NCI-H1092 (cell line): Measurements from ENCODE around the gene INTS2.
"Not testable (repeated sequence)": the region's sequence is repeated elsewhere in the genome, so short reads cannot be mapped to it uniquely, and the experiment has no call there.

Source experiments
- DNase-seq: peaks from one replicate; lab custom pipeline; 2025; lab: John Stamatoyannopoulos, UW

INTS2 gene

GRCh38 chr17:61927208-61928100 lies at the start of gene INTS2:
Gene INTS2, minus strand, starts transcription at chr17:61927982. Its CDS starts 1,338 bp downstream, at chr17:61926644.
- peak; percentile 91 for DNase-seq

DNA sequence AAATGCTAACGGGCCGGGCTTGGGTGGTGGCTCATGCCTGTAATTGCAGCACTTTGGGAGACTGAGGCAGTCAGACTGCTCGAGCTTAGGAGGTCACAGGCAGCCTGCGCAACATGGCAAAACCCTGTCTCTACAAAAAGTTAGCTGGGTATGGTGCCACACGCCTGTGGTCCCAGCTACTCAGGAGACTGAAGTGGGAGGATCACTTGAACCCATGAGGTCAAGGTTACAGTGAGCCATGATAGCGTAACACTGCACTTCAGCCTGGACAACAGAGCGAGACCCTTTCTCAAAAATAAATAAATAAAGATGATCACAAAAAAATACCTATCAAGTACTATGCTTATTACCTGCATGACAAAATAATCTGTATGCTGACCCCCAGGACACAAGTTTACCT lies 46.3 kb upstream of the INTS2 start:
- no peak for DNase-seq

GRCh38 chr17:61972311-61972710 lies 44.5 kb upstream of the INTS2 start:
- no peak for DNase-seq

DNA sequence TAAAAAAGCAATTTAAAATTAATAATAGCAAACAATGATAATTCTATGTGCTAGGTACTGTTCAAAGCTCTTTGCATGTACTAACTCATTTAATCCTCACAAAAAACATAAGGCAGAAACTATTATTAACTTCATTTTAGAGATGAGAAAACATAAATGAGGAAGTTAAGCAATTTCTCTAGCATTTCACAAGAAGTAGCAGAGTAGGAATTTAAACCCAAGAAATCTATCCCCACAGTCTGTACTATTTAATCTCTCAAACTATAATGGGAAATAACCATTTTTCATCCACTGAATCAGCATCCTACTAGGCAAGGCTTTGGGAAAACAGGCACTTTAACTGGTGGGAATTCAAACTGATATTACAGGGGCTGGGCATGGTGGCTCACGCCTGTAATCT lies 42.2 kb upstream of the INTS2 start:
- DNase-seq = no peak

- no peak for DNase-seq
Observed at GRCh38 chr17:61968757-61969156, 41.0 kb upstream of the INTS2 start.

DNA sequence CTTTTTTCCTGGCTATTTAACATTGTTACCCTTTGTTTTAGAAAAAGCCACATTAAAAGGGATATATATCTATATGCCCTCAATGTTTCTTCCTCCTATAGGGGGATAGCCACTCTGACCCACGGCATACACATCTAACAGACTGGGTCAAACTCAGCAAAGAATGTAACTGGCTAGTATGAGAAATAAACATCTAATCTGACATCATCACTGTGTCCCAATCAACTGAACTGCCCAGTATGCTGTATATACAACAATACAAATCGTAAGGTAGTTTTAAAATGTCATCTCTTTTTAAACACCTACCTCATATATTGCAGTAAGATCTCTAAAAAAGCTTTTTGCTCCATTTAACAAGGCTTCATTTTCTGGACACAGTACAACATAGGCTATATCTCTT lies 39.9 kb upstream of the INTS2 start:
- no peak for DNase-seq

- DNase-seq = no peak
Observed at GRCh38 chr17:61966191-61966590, 38.4 kb upstream of the INTS2 start.

- DNase-seq = no peak
Observed at GRCh38 chr17:61955619-61956018, 27.8 kb upstream of the INTS2 start.

GRCh38 chr17:61947367-61948078 lies 19.7 kb upstream of the INTS2 start:
- DNase-seq = no peak

DNA sequence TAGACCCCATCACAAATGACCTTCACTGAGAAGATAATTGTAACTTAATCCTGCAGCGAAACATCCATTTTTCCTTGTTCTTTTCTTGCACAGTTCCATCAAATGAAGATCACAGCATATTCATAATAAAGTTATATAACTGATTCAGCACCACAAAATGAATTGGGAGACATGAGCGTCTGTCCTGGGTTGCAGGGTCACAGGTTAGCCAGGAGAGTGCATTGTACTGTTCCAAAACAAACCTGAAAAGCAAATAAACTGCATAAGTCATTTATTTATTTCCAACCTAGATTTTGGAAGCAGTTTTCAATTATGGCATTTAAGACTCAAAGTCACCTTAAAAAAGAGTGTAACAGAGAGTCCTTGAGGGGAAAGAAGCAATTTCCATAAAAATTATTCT lies 18.6 kb upstream of the INTS2 start:
- DNase-seq = no peak

GRCh38 chr17:61943117-61943516 lies 15.3 kb upstream of the INTS2 start:
- DNase-seq = no peak

DNA sequence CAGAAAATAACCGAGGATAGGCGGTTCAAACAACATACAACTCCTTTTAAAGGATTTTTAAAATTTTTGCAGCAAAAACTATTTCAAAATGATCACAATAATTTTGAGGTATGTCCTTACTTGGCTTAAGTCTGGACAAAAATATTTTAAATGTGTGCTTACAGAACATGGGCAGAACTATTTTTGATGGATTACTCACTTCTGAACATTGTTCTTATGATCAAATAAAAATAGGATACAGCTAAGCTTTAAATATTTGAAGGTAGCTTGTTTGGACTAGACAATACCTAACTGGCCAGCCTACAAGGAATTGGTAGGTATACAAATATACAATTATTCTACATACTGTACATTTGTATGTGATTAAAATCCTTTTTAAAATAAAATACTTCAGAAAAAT lies 14.3 kb upstream of the INTS2 start:
- no peak for DNase-seq

- no peak for DNase-seq
Observed at GRCh38 chr17:61928101-61928436, 287 bp upstream of the INTS2 start.

DNA sequence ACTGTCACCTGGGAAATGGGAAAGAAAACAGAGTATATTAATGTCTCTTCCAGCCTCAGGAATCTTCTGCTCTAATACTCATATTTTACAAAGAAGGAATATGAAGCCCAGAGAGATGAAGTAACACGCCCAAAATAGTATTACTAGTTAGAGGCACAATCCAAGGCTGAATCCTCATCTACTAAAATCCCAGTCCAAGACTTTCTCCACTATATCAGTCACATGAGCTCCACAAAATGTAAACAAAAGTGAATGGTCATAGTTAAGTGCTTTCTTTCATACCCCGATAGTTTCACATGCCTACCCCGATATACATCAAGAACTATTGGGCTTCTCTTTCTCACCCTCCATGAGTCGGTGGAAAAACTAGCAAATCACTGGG lies 965 bp downstream of the INTS2 start:
- no peak for DNase-seq

DNA sequence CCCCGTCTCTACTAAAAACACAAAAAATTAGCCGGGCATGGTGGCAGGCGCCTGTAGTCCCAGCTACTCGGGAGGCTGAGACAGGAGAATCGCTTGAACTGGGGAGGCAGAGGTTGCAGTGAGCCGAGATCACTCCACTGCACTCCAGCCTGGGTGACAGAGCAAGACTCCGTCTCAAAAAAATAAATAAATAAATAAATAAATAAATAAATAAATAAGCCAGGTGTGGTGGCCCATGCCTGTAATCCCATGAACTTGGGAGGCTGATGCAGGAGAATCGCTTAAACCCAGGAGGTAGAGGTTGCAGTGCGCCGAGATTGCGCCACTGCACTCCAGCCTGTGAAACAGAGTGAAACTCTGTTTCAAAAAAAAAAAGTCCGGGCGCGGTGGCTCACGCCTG lies 12.6 kb downstream of the INTS2 start:
- not testable (repeated sequence) for DNase-seq

- DNase-seq = no peak
Observed at GRCh38 chr17:61908292-61909037, 19.3 kb downstream of the INTS2 start.

DNA sequence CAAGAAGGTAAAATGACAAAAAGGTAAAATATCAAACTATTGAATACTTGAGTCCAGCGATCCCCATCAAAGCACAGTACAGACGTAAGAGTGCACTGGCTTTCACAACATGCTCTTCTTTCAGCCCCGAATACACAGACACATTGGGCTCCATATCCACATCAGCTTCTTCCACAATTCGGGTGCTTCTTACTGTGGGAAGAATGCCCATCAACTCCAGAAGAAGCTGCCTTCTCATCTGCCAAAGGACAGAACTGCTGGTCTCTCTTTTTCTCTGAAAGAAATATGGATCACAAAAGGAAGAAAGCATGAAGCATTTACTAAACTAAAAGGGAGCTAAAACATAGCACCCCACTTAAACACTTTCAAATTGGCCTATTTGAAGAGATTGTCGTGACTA lies 20.4 kb downstream of the INTS2 start:
- DNase-seq = no peak

DNA sequence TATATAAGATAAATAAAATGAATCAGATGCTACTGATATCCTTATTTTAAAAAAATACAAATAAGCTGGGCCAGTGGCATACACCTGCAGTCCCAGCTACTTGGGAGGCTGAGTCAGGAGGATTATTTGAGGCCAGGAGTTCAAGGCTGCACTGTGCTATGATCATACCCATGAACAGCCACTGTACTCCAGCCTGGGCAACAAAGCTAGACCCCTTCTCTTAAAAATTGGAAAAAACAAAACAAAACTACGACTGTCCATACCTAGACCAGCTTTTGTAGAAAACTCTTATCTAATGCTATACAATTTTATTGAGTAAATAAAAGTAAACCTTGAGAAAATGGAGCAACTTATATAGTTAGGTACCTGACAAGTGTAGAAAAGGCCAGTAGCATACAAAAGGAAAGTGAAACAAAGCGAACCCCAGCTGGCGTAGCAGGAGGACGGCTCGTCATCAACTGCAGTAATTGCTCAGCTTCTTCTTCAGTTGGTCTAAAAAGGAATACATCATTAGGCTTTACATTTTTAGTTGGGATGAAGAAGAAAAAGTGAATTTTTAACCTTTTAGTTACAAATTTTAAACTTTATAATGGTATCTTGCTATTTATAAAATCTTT lies 23.6 kb downstream of the INTS2 start:
- DNase-seq = no peak

- no peak for DNase-seq
Observed at GRCh38 chr17:61903251-61903650, 24.5 kb downstream of the INTS2 start.

DNA sequence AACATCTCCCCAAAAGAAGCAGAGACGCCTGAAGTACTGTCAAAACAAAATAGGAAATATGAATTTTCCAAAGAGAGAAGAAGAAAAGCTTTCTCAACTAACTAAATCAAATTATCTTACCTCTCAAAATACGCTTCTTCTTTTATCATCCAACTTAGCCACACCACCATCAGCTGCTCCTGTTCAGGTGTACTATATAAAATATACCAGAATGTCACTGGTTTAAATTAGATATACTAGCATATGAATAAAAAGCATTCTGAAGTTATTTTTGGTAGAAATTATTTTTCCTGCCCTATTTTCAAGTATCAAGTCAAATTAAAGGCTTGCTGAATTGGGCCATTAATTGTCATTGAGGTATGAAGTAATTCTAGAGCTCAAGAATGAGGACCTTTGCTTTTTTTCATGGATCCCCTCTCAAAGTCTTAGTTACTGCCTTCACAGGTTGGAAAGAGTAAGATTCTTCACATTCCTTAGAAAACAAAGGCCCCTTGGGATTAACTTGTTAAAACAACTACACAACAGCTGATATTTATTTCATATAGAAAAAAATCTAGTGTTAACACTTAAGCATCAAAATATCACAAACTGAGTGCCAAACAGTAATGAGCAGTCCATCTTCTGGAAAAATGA lies 30.1 kb downstream of the INTS2 start:
- DNase-seq = no peak

DNA sequence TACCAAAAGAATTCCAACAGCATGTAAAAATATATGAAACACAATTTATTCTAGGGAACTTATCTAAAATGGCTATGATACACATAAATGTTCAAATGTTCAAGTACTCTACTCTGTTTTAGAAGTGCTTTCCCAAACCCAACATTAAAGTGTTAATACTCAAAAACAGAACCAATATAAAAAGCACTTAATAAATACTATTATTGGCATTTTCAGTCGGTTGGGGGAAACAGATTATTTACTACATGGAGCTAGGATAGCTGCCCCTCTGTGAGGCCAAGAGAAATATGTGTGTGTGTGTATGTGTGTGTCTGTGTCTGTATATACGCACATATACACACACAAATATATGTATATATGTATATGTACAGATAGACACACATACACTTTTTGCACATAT lies 32.4 kb downstream of the INTS2 start:
- DNase-seq = no peak

DNA sequence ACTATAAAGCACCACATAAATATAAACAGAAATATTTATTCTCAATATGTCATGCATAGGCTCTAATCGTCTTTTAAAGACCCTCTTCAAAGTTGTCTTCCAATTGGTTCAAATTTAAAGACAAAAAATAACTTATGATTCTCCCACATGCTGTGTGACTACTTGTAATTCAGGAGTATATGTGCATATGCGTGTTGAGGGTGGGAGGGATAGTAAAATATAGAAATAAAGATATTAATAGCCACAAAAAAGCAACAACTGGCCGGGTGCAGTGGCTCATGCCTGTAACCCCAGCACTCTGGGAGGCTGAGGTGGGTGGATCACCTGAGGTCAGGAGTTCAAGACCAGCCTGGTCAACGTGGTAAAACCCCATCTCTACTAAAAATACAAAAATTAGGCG lies 33.5 kb downstream of the INTS2 start:
- DNase-seq = not testable (repeated sequence)
